ENCODE measurements around the gene PPAN.

PPAN gene

GRCh38 chr19:10113964-10114650, 7.9 kb downstream of the PPAN start:
- no peak for DNase-seq (ENCODE audit: low spot score)

GRCh38 chr19:10114651-10115391, 8.7 kb downstream of the PPAN start:
- no peak for DNase-seq (ENCODE audit: low spot score)

- DNase-seq (ENCODE audit: low spot score) = no peak
Observed at GRCh38 chr19:10115392-10116084, 9.4 kb downstream of the PPAN start.

GRCh38 chr19:10116085-10116865, 10.1 kb downstream of the PPAN start:
- no peak for DNase-seq (ENCODE audit: low spot score)

- DNase-seq (ENCODE audit: low spot score) = no peak
Observed at GRCh38 chr19:10116866-10117616, 10.9 kb downstream of the PPAN start.

GRCh38 chr19:10118960-10119359, 12.8 kb downstream of the PPAN start:
- DNase-seq (ENCODE audit: low spot score) = no peak

- no peak for DNase-seq (ENCODE audit: low spot score)
Observed at GRCh38 chr19:10120538-10121189, 14.5 kb downstream of the PPAN start.

GRCh38 chr19:10122045-10122444, 15.9 kb downstream of the PPAN start:
- no peak for DNase-seq (ENCODE audit: low spot score)

GRCh38 chr19:10124429-10124828, 18.3 kb downstream of the PPAN start:
- no peak for DNase-seq (ENCODE audit: low spot score)

GRCh38 chr19:10126213-10126639, 20.1 kb downstream of the PPAN start:
- DNase-seq (ENCODE audit: low spot score) = no peak

GRCh38 chr19:10132905-10133304, 26.7 kb downstream of the PPAN start:
- no peak for DNase-seq (ENCODE audit: low spot score)

GRCh38 chr19:10133596-10133995, 27.4 kb downstream of the PPAN start:
- no peak for DNase-seq (ENCODE audit: low spot score)

- no peak for DNase-seq (ENCODE audit: low spot score)
Observed at GRCh38 chr19:10134040-10134439, 27.9 kb downstream of the PPAN start.

- no peak for DNase-seq (ENCODE audit: low spot score)
Observed at GRCh38 chr19:10135551-10136334, 29.6 kb downstream of the PPAN start.

GRCh38 chr19:10136936-10137335, 30.8 kb downstream of the PPAN start:
- no peak for DNase-seq (ENCODE audit: low spot score)

- DNase-seq (ENCODE audit: low spot score) = no peak
Observed at GRCh38 chr19:10137751-10138682, 31.9 kb downstream of the PPAN start.

GRCh38 chr19:10138879-10139795, 33.0 kb downstream of the PPAN start:
- DNase-seq (ENCODE audit: low spot score) = no peak

GRCh38 chr19:10139952-10140351, 33.8 kb downstream of the PPAN start:
- DNase-seq (ENCODE audit: low spot score) = no peak

Measured in germinal center (tissue), 1 donor.